ENCODE measurements around the gene EPHB1. TPM values are rescaled to one million over a fixed set of nuclear protein-coding genes. Genes with fewer than 3 reads are reported as not detected.

EPHB1 gene
- total RNA-seq, 1 experiment from 2014 or later = 7.0 TPM

DNA sequence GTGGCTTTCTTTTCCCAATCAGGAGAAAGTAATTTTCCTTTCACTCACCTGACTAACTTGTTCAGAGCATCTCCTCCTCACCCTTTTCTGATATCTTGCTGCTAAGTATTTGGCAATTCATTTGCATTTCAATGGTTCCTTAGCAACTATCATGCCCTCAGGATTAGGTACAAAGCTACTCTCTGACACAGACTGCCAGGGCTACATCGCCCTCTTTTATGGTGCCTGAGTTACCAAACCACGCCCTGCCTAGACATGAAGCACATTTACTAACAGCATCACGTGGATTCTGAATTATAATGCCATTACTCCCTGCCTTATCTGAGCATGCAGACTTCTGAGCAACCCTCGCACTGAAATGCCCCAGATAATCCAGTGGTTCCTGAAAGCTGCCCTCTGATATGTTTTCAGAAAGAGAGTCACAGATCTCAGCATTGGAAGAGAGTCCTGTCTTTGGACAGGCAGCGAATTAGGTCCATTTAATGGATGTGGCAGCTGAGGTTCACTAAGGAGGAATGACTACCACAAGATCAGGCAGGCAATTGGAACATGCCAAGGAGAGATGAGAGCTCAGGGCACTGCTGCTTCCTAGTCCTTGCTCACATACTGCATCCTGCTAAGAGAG lies 14.5 kb downstream of the EPHB1 start (continued):
- TF ChIP-seq ESRRA (CRISPR knock-in tag; IDR thresholded peaks at IDR 0.05; ENCODE audit: borderline replicate concordance) (no peak), FOXJ3 (CRISPR knock-in tag; IDR thresholded peaks at IDR 0.05; ENCODE audit: borderline replicate concordance) (no peak), ZNF263 (CRISPR knock-in tag; IDR thresholded peaks at IDR 0.05; ENCODE audit: low read depth) (no peak)
- TF ChIP-seq, protein P1, sequence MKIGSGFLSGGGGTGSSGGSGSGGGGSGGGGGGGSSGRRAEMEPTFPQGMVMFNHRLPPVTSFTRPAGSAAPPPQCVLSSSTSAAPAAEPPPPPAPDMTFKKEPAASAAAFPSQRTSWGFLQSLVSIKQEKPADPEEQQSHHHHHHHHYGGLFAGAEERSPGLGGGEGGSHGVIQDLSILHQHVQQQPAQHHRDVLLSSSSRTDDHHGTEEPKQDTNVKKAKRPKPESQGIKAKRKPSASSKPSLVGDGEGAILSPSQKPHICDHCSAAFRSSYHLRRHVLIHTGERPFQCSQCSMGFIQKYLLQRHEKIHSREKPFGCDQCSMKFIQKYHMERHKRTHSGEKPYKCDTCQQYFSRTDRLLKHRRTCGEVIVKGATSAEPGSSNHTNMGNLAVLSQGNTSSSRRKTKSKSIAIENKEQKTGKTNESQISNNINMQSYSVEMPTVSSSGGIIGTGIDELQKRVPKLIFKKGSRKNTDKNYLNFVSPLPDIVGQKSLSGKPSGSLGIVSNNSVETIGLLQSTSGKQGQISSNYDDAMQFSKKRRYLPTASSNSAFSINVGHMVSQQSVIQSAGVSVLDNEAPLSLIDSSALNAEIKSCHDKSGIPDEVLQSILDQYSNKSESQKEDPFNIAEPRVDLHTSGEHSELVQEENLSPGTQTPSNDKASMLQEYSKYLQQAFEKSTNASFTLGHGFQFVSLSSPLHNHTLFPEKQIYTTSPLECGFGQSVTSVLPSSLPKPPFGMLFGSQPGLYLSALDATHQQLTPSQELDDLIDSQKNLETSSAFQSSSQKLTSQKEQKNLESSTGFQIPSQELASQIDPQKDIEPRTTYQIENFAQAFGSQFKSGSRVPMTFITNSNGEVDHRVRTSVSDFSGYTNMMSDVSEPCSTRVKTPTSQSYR (CRISPR knock-in tag; IDR thresholded peaks at IDR 0.05) = no peak

GRCh38 chr3:134810052-134810435 lies 15.0 kb downstream of the EPHB1 start:
- H3K36me3 Mint-ChIP-seq = no peaks in the 10 kb centered on the region
- H3K4me1 Mint-ChIP-seq = peaks cover 53% of the 10 kb centered on the region
- H3K27ac Mint-ChIP-seq = peak overlapping the region; percentile 96
- CTCF ChIA-PET = interaction anchor here (1.0 to 3.6 kb wide), 4 partner anchors 14 to 646 kb away, joined by 3 to 32 read pairs (median 4); partner anchors contain the start of gene EPHB1
- no peaks in the 10 kb centered on the region for H3K9me3 Mint-ChIP-seq
- DNase-seq (ENCODE audit: low spot score) = no peak
- POLR2A ChIA-PET = interaction anchor here (0.7 kb wide), 1 partner anchor 427 kb away, joined by 3 read pairs; no protein-coding TSS in a partner anchor
- peak overlapping the region; percentile 37; the same call in 1 of the 2 replicates for H3K4me3 Mint-ChIP-seq
- ATAC-seq = peak; percentile 76
- TF ChIP-seq RORB (CRISPR knock-in tag; IDR thresholded peaks at IDR 0.05) = no peak
- no peak for TF ChIP-seq ZNF396 (CRISPR knock-in tag; IDR thresholded peaks at IDR 0.05; ENCODE audit: borderline replicate concordance)
- TF ChIP-seq ZNF512 (CRISPR knock-in tag; IDR thresholded peaks at IDR 0.05; ENCODE audit: borderline replicate concordance) = no peak
- TF ChIP-seq IRF2 (CRISPR knock-in tag; IDR thresholded peaks at IDR 0.05; ENCODE audit: borderline replicate concordance, low read depth) = no peak
- no peak for TF ChIP-seq JAZF1 (CRISPR knock-in tag; IDR thresholded peaks at IDR 0.05)
- no peak for TF ChIP-seq CBFB (CRISPR knock-in tag; IDR thresholded peaks at IDR 0.05; ENCODE audit: low read depth)
- no peak for TF ChIP-seq FOXP1 (CRISPR knock-in tag; IDR thresholded peaks at IDR 0.05; ENCODE audit: borderline replicate concordance)
- TF ChIP-seq CREM (CRISPR knock-in tag; IDR thresholded peaks at IDR 0.05) = no peak
- TF ChIP-seq NR1H2 (CRISPR knock-in tag; IDR thresholded peaks at IDR 0.05) = no peak
- H3K27me3 Mint-ChIP-seq (ENCODE audit: low read depth) = no peaks in the 10 kb centered on the region; the same call in 1 of the 2 replicates

DNA sequence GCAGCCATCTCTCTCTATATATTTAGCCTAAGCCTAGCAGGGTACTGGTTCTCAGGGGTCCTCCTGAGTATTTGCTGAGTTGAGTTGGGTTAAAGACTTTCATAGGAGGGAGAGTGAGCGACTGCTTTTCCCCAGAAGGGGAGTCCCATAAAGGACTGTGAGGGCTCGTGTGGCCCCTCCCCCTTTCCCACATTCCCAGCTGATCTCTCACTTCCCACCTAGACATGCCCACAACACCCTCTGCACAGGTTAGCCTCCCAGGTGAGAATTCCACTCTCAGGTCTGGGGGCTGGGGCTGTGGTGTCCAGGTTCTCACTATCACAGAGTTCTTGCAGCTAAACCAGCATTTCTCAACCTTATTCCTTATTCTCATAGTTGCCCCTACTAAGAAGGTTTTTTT lies 15.8 kb downstream of the EPHB1 start:
- no peak for DNase-seq (ENCODE audit: low spot score)
- no peak overlapping the region for H3K4me3 Mint-ChIP-seq
- no peaks in the 10 kb centered on the region for H3K9me3 Mint-ChIP-seq
- H3K27ac Mint-ChIP-seq = peak overlapping the region; percentile 34; the same call in 1 of the 2 replicates
- H3K27me3 Mint-ChIP-seq (ENCODE audit: low read depth) = no peaks in the 10 kb centered on the region; the same call in 1 of the 2 replicates
- POLR2A ChIA-PET = no interaction called here
- CTCF ChIA-PET = interaction anchor here (0.7 to 3.6 kb wide), 4 partner anchors 16 to 426 kb away, joined by 3 to 32 read pairs (median 4); partner anchors contain the start of gene EPHB1
- no peaks in the 10 kb centered on the region for H3K36me3 Mint-ChIP-seq
- H3K4me1 Mint-ChIP-seq = peaks cover 53% of the 10 kb centered on the region
- peak; percentile 32 for ATAC-seq
- TF ChIP-seq ZNF671 (CRISPR knock-in tag; IDR thresholded peaks at IDR 0.05) = no peak
- TF ChIP-seq, protein P2, sequence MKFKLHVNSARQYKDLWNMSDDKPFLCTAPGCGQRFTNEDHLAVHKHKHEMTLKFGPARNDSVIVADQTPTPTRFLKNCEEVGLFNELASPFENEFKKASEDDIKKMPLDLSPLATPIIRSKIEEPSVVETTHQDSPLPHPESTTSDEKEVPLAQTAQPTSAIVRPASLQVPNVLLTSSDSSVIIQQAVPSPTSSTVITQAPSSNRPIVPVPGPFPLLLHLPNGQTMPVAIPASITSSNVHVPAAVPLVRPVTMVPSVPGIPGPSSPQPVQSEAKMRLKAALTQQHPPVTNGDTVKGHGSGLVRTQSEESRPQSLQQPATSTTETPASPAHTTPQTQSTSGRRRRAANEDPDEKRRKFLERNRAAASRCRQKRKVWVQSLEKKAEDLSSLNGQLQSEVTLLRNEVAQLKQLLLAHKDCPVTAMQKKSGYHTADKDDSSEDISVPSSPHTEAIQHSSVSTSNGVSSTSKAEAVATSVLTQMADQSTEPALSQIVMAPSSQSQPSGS (CRISPR knock-in tag; IDR thresholded peaks at IDR 0.05; ENCODE audit: borderline replicate concordance, low read depth) = no peak
- TF ChIP-seq NR2C2 (CRISPR knock-in tag; IDR thresholded peaks at IDR 0.05) = no peak
- TF ChIP-seq, protein P3, sequence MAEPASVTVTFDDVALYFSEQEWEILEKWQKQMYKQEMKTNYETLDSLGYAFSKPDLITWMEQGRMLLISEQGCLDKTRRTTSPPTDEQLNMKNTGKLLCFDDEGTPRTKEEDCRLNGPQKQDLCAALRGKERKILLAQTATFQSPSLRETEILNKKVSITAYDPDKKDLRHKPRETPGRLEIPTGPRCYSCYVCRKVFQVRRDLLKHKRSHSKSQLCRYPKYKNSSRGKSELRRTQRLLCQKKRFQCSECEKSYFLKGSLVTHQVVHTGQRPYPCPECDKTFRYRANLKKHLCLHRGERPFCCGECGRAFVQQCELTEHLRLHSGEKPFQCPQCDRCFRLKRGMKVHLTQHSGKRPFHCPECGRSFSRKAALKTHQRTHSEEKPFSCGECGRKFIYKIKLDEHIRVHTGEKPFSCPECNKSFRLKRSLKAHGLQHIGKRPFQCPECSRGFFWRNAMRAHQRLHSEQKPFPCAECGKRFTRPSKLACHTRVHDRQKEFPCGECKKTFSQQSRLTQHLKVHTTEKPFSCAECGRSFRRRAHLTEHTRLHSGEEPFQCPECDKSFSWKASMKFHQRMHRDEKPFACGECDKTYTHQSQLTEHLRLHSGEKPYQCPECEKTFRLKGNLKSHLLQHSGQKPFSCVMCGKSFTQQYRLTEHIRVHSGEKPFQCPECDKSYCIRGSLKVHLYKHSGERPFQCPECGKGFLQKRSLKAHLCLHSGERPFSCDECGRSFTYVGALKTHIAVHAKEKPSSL (CRISPR knock-in tag; conservative IDR thresholded peaks at IDR 0.05) = no peak
- no peak for TF ChIP-seq FOXK1 (CRISPR knock-in tag; IDR thresholded peaks at IDR 0.05)
- TF ChIP-seq, protein P4, sequence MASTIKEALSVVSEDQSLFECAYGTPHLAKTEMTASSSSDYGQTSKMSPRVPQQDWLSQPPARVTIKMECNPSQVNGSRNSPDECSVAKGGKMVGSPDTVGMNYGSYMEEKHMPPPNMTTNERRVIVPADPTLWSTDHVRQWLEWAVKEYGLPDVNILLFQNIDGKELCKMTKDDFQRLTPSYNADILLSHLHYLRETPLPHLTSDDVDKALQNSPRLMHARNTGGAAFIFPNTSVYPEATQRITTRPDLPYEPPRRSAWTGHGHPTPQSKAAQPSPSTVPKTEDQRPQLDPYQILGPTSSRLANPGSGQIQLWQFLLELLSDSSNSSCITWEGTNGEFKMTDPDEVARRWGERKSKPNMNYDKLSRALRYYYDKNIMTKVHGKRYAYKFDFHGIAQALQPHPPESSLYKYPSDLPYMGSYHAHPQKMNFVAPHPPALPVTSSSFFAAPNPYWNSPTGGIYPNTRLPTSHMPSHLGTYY (CRISPR knock-in tag; IDR thresholded peaks at IDR 0.05) = no peak
- TF ChIP-seq USF2 (CRISPR knock-in tag; IDR thresholded peaks at IDR 0.05) = no peak
- TF ChIP-seq PRRX2 (CRISPR knock-in tag; IDR thresholded peaks at IDR 0.05) = no peak
